Calu3 (cell line): ENCODE measurements around the gene OR5AC2. TPM values are rescaled to one million over a fixed set of nuclear protein-coding genes. Genes with fewer than 3 reads are reported as not detected.

Source experiments
- BruUV-seq: library from RNA; stranded (reverse); fragments of 400-500 nt; replicated peaks from 2 replicates; lab custom pipeline; 2021; lab: Mats Ljungman, UMichigan
- CTCF ChIA-PET: fragments of 300-600 bp; sonication (Branson Sonifier 250); formaldehyde crosslinking; loops from one replicate; lab custom pipeline; 2022; ENCODE audit warnings: antibody characterized with exemption; lab: Charles Lee
- DNase-seq: peaks from one replicate; pipeline ENCODE4 v3.0.0; 2022
- H3K27ac Mint-ChIP-seq: one replicate; pipeline ENCODE4 v1.8.0; 2022; ENCODE audit warnings: mixed read lengths; ENCODE audit not compliant: unreplicated experiment
- H3K27me3 Mint-ChIP-seq: one replicate; pipeline ENCODE4 v1.8.0; 2022; ENCODE audit warnings: mixed read lengths; ENCODE audit not compliant: unreplicated experiment
- H3K36me3 Mint-ChIP-seq: one replicate; pipeline ENCODE4 v1.8.0; 2022; ENCODE audit warnings: mild to moderate bottlenecking, moderate library complexity, mixed read lengths; ENCODE audit not compliant: insufficient read depth, unreplicated experiment
- H3K4me1 Mint-ChIP-seq: one replicate; pipeline ENCODE4 v1.8.0; 2022; ENCODE audit warnings: mild to moderate bottlenecking, low read depth, mixed read lengths; ENCODE audit not compliant: unreplicated experiment
- H3K4me3 Mint-ChIP-seq: one replicate; pipeline ENCODE4 v1.8.0; 2022; ENCODE audit warnings: mild to moderate bottlenecking, low read depth, moderate library complexity, mixed read lengths; ENCODE audit not compliant: unreplicated experiment
- H3K9me3 Mint-ChIP-seq: one replicate; pipeline ENCODE4 v1.8.0; 2022; ENCODE audit warnings: low read depth, mixed read lengths; ENCODE audit not compliant: unreplicated experiment
- intact Hi-C: fragments of 100-400 bp; cut with micrococcal nuclease; formaldehyde crosslinking; loops from one replicate; pipeline ENCODE4 v1.10.0; 2022; ENCODE audit not compliant: unreplicated experiment
- total RNA-seq: library from RNA; stranded (reverse); gene quantifications from 2 replicates; pipeline ENCODE4 v1.2.3, GENCODE V29; 2022
- TF ChIP-seq, protein P1 (sequence below): fragments of 200-600 bp; IDR thresholded peaks from one replicate; pipeline ENCODE4 v1.8.0; 2022; ENCODE audit warnings: antibody characterized with exemption; ENCODE audit not compliant: unreplicated experiment

The OR5AC2 gene
- total RNA-seq, 1 experiment from 2014 or later = not detected

DNA sequence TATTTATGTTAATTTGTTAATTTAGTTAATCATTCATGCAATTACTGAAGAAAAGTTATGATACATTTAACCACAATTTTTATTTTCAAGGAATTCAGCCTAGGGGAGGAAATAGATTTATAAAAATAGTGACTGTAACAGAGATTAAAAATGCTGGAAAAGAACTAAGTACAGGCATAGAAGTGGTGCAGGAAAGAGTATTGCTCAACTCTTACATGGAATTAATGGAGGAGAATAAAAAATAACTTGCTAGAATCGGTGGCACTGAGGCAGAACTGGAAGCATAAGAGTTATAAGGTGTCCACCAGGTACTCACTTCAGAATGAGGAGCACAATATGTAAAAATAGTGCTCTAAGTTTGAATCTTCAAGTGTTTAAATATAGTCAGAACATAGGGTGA, 13.5 kb upstream of the OR5AC2 start:
- no peak for DNase-seq
- no peak overlapping the region for H3K27ac Mint-ChIP-seq
- no TSS peak for BruUV-seq
- H3K4me1 Mint-ChIP-seq = no peaks in the 10 kb centered on the region
- CTCF ChIA-PET = no interaction called here
- H3K9me3 Mint-ChIP-seq = no peaks in the 10 kb centered on the region
- TF ChIP-seq, protein P1, sequence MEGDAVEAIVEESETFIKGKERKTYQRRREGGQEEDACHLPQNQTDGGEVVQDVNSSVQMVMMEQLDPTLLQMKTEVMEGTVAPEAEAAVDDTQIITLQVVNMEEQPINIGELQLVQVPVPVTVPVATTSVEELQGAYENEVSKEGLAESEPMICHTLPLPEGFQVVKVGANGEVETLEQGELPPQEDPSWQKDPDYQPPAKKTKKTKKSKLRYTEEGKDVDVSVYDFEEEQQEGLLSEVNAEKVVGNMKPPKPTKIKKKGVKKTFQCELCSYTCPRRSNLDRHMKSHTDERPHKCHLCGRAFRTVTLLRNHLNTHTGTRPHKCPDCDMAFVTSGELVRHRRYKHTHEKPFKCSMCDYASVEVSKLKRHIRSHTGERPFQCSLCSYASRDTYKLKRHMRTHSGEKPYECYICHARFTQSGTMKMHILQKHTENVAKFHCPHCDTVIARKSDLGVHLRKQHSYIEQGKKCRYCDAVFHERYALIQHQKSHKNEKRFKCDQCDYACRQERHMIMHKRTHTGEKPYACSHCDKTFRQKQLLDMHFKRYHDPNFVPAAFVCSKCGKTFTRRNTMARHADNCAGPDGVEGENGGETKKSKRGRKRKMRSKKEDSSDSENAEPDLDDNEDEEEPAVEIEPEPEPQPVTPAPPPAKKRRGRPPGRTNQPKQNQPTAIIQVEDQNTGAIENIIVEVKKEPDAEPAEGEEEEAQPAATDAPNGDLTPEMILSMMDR = no peak
- H3K27me3 Mint-ChIP-seq = no peaks in the 10 kb centered on the region
- no peaks in the 10 kb centered on the region for H3K36me3 Mint-ChIP-seq
- intact Hi-C loops = no loop called here
- H3K4me3 Mint-ChIP-seq = no peak overlapping the region

DNA sequence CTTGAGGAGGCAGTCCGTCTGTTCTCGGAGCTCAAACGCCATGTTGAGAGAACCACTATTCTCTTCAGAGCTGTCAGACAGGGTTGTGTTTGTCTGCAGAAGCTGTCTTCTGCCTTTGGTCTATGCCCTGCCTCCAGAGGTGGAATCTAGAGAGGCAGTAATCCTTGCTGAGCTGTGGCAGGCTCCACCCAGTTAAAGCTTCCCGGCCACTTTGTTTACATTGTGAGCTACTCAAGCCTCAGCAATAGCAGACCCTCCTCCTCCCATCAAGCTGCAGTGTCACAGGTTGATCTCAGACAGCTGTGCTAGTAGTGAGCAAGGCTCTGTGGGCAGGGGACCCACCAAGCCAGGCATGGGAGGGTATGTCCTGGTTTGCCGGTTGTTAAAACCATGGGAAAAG, 8.9 kb downstream of the OR5AC2 start:
- intact Hi-C loops = no loop called here
- Mint-ChIP-seq H3K27me3 (no peaks in the 10 kb centered on the region), H3K36me3 (no peaks in the 10 kb centered on the region), H3K4me3 (no peak overlapping the region), H3K27ac (no peak overlapping the region), H3K4me1 (no peaks in the 10 kb centered on the region), H3K9me3 (peaks cover 5% of the 10 kb centered on the region)
- no TSS peak for BruUV-seq
- CTCF ChIA-PET = no interaction called here
- DNase-seq = no peak
- TF ChIP-seq, protein P1 = no peak

DNA sequence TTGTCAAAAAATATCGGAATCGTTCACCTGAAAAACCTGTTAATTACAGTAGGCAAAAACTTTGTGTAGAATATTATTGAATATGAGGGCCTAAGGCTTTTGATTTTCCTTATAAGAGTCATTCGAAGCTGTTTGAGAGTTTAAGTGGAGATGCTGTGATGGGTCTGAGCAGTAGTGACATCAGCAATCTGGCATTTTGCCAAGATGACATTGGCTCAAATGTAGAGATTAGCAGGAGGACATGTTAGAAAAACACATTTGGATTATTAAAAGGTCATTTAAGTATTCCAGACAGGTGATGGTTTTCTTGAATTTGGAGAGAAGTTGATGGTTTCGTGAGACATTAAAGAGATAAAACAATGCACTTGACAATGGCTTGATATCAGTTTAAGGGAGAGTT, 12.9 kb downstream of the OR5AC2 start:
- Mint-ChIP-seq H3K4me1 (no peaks in the 10 kb centered on the region), H3K36me3 (no peaks in the 10 kb centered on the region), H3K27me3 (no peaks in the 10 kb centered on the region), H3K9me3 (peaks cover 3% of the 10 kb centered on the region), H3K4me3 (no peak overlapping the region), H3K27ac (no peak overlapping the region)
- CTCF ChIA-PET = no interaction called here
- DNase-seq = no peak
- TF ChIP-seq, protein P1 = no peak
- BruUV-seq = no TSS peak
- intact Hi-C loops = no loop called here

DNA sequence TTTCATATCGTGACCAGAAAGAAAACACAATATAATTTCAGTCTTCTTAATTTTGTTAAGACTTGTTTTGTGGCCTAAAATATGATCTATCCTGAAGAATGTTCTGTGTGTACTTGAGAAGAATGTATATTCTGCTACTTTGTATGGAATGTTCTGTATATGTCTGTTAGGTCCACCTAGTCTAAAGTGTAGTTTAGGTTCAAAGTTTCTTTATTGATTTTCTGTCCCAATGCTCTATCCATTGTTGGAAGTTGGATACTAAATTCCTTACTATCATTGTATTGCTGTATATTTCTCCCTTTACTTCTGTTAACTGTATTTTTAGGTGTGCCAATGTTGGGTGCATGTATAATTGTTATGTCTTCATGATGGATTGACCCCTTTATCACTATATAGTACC, 21.2 kb downstream of the OR5AC2 start:
- CTCF ChIA-PET = no interaction called here
- Mint-ChIP-seq H3K9me3 (peaks cover 2% of the 10 kb centered on the region), H3K27ac (no peak overlapping the region), H3K4me1 (no peaks in the 10 kb centered on the region), H3K27me3 (no peaks in the 10 kb centered on the region), H3K4me3 (no peak overlapping the region), H3K36me3 (no peaks in the 10 kb centered on the region)
- no peak for DNase-seq
- TF ChIP-seq, protein P1 = no peak
- intact Hi-C loops = no loop called here
- no TSS peak for BruUV-seq
